ENCODE results near the gene GPAT3. TPM values are rescaled to one million over a fixed set of nuclear protein-coding genes. Genes with fewer than 3 reads are reported as not detected.
"Not testable (repeated sequence)": the region's sequence is repeated elsewhere in the genome, so short reads cannot be mapped to it uniquely, and the experiment has no call there.

GPAT3 gene
- total RNA-seq, 1 experiment from 2014 or later = 2.4 TPM

DNA sequence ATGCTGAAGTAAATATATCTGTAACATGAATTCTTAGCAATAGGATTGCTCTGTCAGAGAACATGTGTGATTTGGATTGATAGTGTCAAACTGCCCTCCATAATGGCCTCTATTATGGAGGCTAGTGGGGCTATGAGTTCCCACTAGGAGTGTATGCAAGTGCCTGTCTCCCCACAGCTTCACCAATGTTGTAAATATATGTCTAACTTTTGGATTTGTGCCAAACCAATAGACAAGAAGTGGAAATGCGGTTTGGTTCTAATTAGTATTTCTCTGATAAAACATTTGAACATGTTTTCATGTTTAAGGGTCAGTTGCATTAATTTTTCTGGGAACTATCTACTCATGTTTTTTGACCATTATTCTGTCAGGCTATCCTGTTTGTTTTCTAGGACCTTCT lies 28.1 kb downstream of the GPAT3 start:
- H3K4me3 ChIP-seq = no peak overlapping the region
- H3K27ac ChIP-seq = no peak overlapping the region
- H3K4me1 ChIP-seq = no peaks in the 10 kb centered on the region
- H3K9me3 ChIP-seq (replicated peaks) = no peaks in the 10 kb centered on the region
- H3K27me3 ChIP-seq = no peaks in the 10 kb centered on the region
- H3K36me3 ChIP-seq = no peaks in the 10 kb centered on the region
- no peak for DNase-seq

DNA sequence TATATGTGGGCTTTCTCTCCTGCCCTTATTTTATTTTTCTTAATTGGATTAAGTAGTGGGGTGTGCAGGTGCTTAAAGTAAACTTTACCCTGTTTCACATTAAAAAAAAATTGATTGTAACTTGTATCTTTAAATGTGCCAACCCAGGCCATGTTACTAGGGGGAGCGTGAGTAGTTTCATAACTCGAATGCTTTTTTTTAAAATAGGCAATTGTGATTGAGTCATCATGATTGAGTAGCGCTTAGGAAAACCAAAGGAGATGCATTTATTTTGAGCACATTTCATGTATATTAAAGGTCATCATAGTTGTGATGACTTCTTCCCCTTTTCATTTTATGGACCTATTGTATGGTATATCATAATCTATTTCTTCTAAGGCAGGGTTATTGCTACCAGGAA lies 32.2 kb downstream of the GPAT3 start:
- DNase-seq = no peak
- no peaks in the 10 kb centered on the region for H3K4me1 ChIP-seq
- H3K4me3 ChIP-seq = no peak overlapping the region
- H3K9me3 ChIP-seq (replicated peaks) = no peaks in the 10 kb centered on the region
- H3K36me3 ChIP-seq = no peaks in the 10 kb centered on the region
- H3K27ac ChIP-seq = no peak overlapping the region
- H3K27me3 ChIP-seq = no peaks in the 10 kb centered on the region

DNA sequence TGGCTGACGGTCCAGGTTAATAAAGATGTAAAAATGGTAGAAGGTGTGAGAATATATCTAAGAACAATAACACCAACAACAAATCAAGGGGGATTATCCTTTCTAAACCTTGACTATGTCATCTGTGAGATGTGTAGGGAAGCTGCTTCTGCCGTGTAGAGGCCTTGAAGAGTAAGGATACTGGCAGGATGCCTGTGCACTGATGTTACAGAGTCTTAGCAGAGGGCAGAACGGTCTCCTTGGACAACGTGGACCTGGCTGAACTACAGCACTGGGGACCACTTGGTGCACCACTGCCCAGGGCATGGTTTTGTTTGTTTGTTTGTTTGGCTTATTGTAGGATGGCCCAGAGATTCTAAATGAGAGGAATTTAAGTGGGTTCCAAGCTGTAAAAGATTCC lies 33.5 kb downstream of the GPAT3 start:
- Histone ChIP-seq H3K27me3 (no peaks in the 10 kb centered on the region), H3K9me3 (replicated peaks) (no peaks in the 10 kb centered on the region), H3K4me1 (no peaks in the 10 kb centered on the region), H3K27ac (no peak overlapping the region), H3K4me3 (no peak overlapping the region), H3K36me3 (no peaks in the 10 kb centered on the region)
- no peak for DNase-seq

DNA sequence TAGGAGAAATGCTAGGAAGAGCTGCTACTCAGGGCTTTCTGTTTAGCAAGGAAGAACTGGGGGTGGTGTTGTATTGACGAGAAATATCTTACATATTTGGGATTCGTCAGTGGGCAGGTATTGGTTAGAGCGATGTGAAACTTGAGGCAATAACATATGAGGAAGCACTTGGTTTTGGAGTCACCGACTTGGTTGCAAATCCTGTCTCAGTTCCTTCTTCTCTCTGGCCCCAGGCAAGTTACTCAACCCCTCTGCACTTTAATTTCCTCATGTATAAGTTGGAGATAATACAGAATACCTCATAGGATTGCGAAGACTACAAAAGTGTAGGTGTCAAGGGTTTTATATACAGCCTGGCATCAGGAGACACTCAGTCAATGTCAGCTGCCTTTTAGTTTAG lies 34.1 kb downstream of the GPAT3 start:
- no peak overlapping the region for H3K27ac ChIP-seq
- no peaks in the 10 kb centered on the region for H3K27me3 ChIP-seq
- no peak for DNase-seq
- no peaks in the 10 kb centered on the region for H3K9me3 ChIP-seq (replicated peaks)
- no peak overlapping the region for H3K4me3 ChIP-seq
- no peaks in the 10 kb centered on the region for H3K4me1 ChIP-seq
- H3K36me3 ChIP-seq = no peaks in the 10 kb centered on the region

DNA sequence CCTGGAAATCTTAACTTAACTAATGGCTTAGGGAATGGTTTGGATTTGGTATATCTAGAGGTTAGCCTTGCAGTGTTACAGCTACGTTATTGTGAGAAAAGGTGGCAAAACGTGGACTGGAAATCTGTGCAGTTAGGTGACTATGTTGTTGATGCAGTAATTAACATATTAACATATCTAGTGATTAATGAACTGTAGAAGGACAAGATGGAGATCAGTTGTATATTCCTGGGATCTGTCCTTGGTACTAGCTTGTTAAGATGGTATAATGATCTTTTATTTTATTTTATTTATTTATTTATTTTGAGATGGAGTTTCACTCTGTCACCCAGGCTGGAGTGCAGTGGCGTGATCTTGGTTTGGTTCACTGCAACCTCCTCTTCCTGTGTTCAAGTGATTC lies 36.9 kb downstream of the GPAT3 start:
- Histone ChIP-seq H3K36me3 (no peaks in the 10 kb centered on the region), H3K4me3 (no peak overlapping the region), H3K4me1 (no peaks in the 10 kb centered on the region), H3K27ac (no peak overlapping the region), H3K27me3 (no peaks in the 10 kb centered on the region), H3K9me3 (replicated peaks) (no peaks in the 10 kb centered on the region)
- DNase-seq = no peak

DNA sequence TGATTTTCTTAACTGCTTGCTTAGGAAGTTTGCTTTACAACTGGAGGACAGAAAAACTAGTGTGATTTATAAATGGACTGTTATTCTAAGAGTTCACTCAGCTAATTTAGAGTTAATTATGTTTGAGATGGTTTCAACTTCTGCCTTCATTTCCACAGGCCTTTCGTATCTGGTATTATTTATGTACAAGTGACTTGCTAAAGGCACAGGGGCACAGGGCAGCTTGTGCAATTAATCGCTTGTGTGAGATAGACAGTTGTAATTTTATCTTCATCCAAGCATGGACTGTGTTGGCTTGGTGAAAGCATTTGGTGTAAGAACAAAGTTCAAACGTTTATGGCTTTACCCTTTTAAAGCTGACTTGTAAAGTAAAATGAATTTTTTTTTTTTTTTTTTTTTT lies 38.3 kb downstream of the GPAT3 start:
- Histone ChIP-seq H3K27ac (no peak overlapping the region), H3K9me3 (replicated peaks) (no peaks in the 10 kb centered on the region), H3K27me3 (no peaks in the 10 kb centered on the region), H3K36me3 (no peaks in the 10 kb centered on the region), H3K4me3 (no peak overlapping the region), H3K4me1 (no peaks in the 10 kb centered on the region)
- DNase-seq = no peak

DNA sequence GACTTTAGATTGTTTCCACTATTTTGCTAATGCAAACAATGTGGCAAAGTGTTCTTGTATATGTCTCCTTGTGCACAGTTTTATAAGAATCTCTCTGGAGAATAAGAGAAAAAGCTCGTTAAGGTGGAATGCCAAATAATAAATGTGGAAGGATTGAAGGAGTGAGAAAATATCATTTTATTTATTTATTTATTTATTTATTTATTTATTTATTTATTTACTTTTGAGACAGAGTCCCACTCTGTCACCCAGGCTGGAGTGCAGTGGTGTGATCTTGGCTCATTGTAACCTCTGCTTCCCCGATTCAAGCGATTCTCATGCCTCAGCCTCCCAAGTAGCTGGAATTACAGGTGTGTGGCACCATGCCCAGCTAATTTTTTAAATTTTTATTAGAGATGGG lies 40.3 kb downstream of the GPAT3 start:
- H3K4me1 ChIP-seq; H3K9me3 ChIP-seq (replicated peaks); H3K36me3 ChIP-seq; H3K27me3 ChIP-seq; DNase-seq; H3K27ac ChIP-seq; H3K4me3 ChIP-seq: not testable (repeated sequence)

DNA sequence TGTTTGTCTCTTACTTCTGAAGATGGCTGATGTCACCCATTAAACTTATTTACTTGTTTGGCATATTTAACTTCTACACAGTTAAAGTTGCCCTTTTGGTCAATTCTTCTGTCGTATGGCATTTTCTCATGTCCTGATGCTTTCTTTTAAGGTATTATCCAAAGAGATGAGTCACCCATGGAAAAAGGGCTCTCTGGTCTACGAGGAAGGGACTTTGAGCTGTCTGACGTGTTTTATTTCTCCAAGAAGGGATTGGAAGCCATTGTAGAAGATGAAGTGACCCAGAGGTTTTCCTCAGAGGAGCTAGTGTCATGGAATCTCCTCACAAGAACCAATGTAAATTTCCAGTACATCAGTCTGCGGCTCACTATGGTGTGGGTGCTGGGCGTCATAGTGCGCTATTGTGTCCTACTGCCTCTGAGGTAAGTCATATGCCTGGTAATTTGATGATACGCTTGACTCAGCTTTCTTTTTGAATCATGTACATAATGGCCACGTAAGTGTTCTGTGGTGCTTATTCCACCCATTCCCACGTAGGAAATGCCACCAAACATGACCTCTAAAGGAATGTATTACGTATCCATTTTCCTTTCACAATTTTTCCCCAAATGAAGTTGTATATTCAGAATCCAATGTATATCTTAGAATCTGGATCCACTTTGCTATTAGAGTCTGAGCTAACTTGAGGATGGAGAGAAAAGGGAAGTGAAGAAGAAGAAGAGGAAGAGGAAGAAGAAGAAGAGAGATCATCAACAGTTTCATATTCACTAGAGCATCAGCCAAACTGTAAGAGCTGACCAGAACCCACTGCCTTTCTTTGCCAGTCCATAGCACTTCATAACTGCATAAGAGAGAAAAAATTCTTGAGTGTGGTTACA lies 45.7 kb downstream of the GPAT3 start:
- Histone ChIP-seq H3K9me3 (replicated peaks) (no peaks in the 10 kb centered on the region; the same call in 1 of the 2 replicates), H3K4me1 (no peaks in the 10 kb centered on the region), H3K36me3 (no peaks in the 10 kb centered on the region), H3K27me3 (no peaks in the 10 kb centered on the region), H3K4me3 (no peak overlapping the region), H3K27ac (no peak overlapping the region)
- no peak for DNase-seq

DNA sequence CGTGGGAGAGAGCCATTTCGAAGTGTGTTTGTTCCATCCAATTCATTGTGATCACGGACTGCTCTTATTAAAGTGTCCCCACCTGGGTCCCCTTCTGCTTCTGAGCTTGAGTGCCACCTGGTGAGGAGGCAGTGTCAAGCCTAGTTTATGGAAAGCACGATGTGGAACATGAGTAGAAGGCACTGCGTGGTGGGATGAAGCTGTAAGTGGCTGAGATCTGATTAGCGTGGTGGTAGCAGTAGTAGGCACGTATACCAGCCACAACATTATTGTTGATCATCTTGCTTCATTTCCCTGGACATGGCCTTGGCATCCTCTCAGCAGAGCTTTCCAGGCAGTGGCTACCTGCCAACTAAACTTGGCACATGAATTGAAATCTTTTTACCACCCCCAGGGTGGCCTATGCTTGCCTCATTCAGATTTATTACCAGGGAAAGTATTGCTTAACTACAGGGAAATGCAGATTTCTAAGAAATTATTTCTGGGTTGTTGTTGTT lies 46.4 kb downstream of the GPAT3 start:
- Histone ChIP-seq H3K36me3 (no peaks in the 10 kb centered on the region), H3K4me3 (no peak overlapping the region), H3K27ac (no peak overlapping the region), H3K27me3 (no peaks in the 10 kb centered on the region), H3K9me3 (replicated peaks) (no peaks in the 10 kb centered on the region; the same call in 1 of the 2 replicates), H3K4me1 (no peaks in the 10 kb centered on the region)
- no peak for DNase-seq

DNA sequence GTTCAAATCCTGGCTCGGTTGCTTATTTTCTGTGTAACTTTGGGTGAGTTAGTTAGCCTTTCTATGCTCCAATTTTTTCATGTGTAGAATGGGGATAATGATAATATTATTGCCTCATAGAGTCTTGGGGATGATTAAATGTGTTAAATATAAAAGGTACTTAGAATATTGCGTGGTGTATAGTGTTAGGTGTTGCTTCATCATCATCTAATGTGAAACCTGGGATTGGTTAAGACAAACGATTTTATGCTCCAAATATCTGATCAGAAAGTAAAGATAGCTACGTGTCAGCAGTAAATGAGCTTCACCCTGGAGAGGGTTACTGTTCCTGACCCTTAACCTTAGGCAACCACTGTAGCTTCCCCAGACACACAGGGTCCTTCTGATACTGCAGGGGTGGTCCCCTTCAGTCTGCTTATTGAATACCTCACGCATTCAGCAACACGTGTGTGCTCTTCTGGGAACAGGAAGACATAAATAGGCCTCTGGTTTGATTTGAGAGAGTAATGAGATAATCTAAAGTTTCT lies 50.1 kb downstream of the GPAT3 start:
- Histone ChIP-seq H3K9me3 (replicated peaks) (no peaks in the 10 kb centered on the region), H3K4me1 (no peaks in the 10 kb centered on the region), H3K4me3 (no peak overlapping the region), H3K27me3 (no peaks in the 10 kb centered on the region), H3K36me3 (no peaks in the 10 kb centered on the region), H3K27ac (no peak overlapping the region)
- no peak for DNase-seq

DNA sequence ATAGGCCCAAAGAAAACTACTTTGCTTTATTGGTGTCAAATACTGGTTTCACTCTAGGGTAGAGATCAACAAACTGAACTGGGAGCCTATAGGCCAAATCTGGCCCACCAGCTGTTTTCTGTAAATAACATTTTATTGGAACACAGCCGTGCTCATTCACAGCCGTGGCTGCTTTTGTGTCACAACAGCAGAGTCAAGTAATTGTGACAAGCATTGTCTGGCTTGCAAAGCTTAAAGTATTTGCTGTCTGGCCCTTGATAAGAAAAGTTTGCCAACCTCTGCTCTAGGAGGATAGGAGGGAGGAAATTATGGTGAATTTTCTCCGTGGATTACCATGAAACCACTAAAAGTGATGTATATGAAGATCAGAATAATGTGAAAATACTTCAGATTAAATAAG lies 53.4 kb downstream of the GPAT3 start:
- Histone ChIP-seq H3K4me1 (no peaks in the 10 kb centered on the region), H3K4me3 (no peak overlapping the region), H3K27me3 (no peaks in the 10 kb centered on the region), H3K36me3 (no peaks in the 10 kb centered on the region), H3K9me3 (replicated peaks) (no peaks in the 10 kb centered on the region), H3K27ac (no peak overlapping the region)
- no peak for DNase-seq

DNA sequence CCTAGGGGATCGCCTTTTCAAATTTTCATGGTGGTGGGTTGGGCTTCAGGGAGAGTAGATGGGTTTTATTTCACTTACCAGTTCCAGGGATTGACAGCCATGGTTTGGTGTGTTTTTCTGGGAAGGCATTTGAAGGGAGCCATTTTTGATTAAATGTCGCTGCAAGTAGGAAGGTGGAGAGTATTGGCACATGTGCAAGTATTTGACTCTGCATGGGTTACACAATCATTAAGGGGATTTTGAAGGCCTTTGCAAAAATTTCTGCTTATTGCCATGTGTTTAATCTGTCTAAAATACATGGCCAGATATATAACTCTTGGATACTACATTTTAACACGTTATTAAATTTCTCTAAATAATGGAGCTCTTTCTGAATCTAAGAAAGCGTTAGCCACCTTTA lies 55.1 kb downstream of the GPAT3 start:
- no peak for DNase-seq
- no peaks in the 10 kb centered on the region for H3K36me3 ChIP-seq
- H3K4me1 ChIP-seq = no peaks in the 10 kb centered on the region
- H3K27ac ChIP-seq = no peak overlapping the region
- no peak overlapping the region for H3K4me3 ChIP-seq
- no peaks in the 10 kb centered on the region for H3K9me3 ChIP-seq (replicated peaks)
- H3K27me3 ChIP-seq = no peaks in the 10 kb centered on the region

DNA sequence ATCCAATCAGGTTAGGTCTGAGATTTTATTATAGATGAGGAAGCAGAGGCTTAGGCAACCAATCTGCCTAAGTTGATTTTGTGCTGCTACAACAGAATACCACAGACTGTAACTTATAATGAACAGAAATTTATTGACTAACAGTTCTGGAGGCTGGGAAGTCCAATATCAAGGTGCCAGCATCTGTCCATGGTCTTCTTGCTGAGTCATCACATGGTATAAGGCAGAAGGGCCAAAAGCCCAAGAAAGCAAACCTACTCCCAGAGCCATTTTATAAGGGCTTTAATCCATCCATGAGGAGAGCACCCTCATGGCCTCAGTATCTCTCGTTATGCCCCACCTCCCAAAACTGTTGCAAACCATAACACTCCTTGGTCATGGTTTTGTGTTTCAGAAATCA lies 55.8 kb downstream of the GPAT3 start:
- Histone ChIP-seq H3K36me3 (no peaks in the 10 kb centered on the region), H3K27ac (no peak overlapping the region), H3K4me1 (no peaks in the 10 kb centered on the region), H3K4me3 (no peak overlapping the region), H3K27me3 (no peaks in the 10 kb centered on the region), H3K9me3 (replicated peaks) (no peaks in the 10 kb centered on the region)
- no peak for DNase-seq

DNA sequence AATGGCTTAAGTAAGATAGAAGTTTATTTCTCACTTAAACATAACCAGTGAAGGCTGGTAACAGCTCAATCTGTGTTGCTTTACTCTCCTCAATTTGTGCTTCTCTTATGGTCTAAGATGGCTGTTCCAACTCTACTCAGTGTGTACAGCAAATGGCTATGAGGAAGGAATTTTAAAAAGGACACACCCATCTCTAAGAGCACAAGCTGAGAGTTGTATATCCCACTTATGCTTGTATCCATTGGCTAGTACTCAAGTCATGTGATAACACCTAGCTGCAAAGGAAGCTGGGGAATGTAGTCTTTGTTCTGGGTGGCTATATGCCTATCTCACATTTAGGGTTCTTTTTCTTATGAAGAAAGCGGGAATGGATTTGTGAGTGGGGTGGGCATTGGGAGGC lies 63.3 kb downstream of the GPAT3 start:
- DNase-seq = peak; percentile 9 to 60
- H3K9me3 ChIP-seq (replicated peaks) = 0 out of 2 replicates have a peak, but pooled peaks cover 8% of the 10 kb centered on the region
- no peak overlapping the region for H3K4me3 ChIP-seq
- no peaks in the 10 kb centered on the region for H3K36me3 ChIP-seq
- no peaks in the 10 kb centered on the region for H3K27me3 ChIP-seq
- no peak overlapping the region for H3K27ac ChIP-seq
- H3K4me1 ChIP-seq = no peaks in the 10 kb centered on the region

DNA sequence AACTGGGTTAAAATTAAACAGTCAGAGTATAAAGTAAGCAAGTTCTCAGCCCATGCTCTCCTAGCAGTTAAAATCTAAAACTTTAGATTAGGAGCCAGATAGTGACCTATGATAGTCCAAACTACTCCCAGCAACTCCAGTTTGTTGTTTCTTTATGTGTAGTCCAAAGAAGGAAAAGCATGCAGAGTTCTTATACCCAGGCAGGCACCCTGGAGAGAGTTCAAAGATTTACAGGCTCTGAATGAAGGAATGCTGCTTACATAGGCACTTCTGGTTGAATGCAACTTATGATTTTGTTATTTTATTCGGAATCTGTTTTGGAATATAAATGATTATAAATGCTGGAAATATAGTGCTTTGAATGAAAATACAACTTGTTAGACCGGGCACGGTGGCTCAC lies 67.2 kb downstream of the GPAT3 start:
- no peaks in the 10 kb centered on the region for H3K27me3 ChIP-seq
- no peak for DNase-seq
- no peaks in the 10 kb centered on the region for H3K4me1 ChIP-seq
- 0 out of 2 replicates have a peak, but pooled peaks cover 8% of the 10 kb centered on the region for H3K9me3 ChIP-seq (replicated peaks)
- H3K4me3 ChIP-seq = no peak overlapping the region
- H3K36me3 ChIP-seq = no peaks in the 10 kb centered on the region
- H3K27ac ChIP-seq = no peak overlapping the region

DNA sequence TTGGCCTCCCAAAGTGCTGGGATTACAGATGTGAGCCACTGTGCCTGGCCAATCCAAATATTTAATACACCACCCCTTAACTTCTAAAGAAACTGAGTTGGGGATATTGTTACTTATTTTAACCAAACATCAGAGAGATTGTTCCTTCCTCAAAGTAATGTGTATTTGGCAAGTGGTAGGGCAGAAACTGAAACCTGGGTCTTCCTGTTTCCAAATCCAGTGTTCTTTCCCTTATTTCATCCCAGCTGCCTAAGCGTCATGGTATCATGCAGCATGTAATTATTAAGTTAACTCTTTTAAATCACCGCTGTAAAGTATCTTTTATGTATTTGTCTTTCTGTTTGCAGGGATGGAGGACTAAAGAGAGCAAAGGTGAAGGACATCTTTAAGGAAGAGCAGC lies 68.4 kb downstream of the GPAT3 start:
- Histone ChIP-seq H3K9me3 (replicated peaks) (0 out of 2 replicates have a peak, but pooled peaks cover 8% of the 10 kb centered on the region), H3K4me3 (no peak overlapping the region), H3K27me3 (no peaks in the 10 kb centered on the region), H3K27ac (no peak overlapping the region), H3K4me1 (no peaks in the 10 kb centered on the region), H3K36me3 (no peaks in the 10 kb centered on the region)
- DNase-seq = no peak
